HepG2 (cell line): ENCODE measurements around the gene PRKD2. TPM values are rescaled to one million over a fixed set of nuclear protein-coding genes. Genes with fewer than 3 reads are reported as not detected.

ENCODE experiments used
- ATF3 ChIP-seq: sonication (generic); formaldehyde crosslinking; IDR thresholded peaks from 2 replicates; pipeline ENCODE4 v1.4.0; 2020; ENCODE audit warnings: missing genetic modification reagents
- CEBPB ChIP-seq: IDR thresholded peaks from 2 replicates; pipeline ENCODE4 v1.6.1; 2011; ENCODE audit warnings: low read depth, low read length, improper control_type of control experiment, borderline replicate concordance
- CEBPG ChIP-seq: IDR thresholded peaks from 2 replicates; pipeline ENCODE4 v1.6.1; 2016
- CENPT ChIP-seq: sonication (generic); formaldehyde crosslinking; IDR thresholded peaks from 2 replicates; pipeline ENCODE4 v1.8.0; 2022; ENCODE audit warnings: low read depth, mild to moderate bottlenecking, moderate library complexity, missing genetic modification reagents
- E2F5 ChIP-seq: sonication (generic); formaldehyde crosslinking; conservative IDR thresholded peaks from 2 replicates; pipeline ENCODE4 v1.4.0; 2020; ENCODE audit warnings: missing genetic modification reagents
- GFI1 ChIP-seq: sonication (generic); formaldehyde crosslinking; IDR thresholded peaks from 2 replicates; pipeline ENCODE4 v1.5.0; 2020; ENCODE audit warnings: missing genetic modification reagents, mild to moderate bottlenecking, borderline replicate concordance
- KIAA2018 ChIP-seq: sonication (generic); formaldehyde crosslinking; IDR thresholded peaks from 2 replicates; pipeline ENCODE4 v1.5.0; 2020; ENCODE audit warnings: mild to moderate bottlenecking, missing genetic modification reagents, borderline replicate concordance
- NCOA1 ChIP-seq: sonication (generic); formaldehyde crosslinking; IDR thresholded peaks from 2 replicates; pipeline ENCODE4 v1.9.0; 2021; ENCODE audit warnings: missing genetic modification reagents
- RFX3 ChIP-seq: IDR thresholded peaks from 2 replicates; pipeline ENCODE4 v1.6.1; 2016; ENCODE audit warnings: missing biosample characterization, missing genetic modification reagents
- SP1 ChIP-seq, 2 experiments: fragments of 450-650 bp in 1 of 2; sonication (generic) in 1 of 2; formaldehyde crosslinking in 1 of 2; IDR thresholded peaks; 2 replicates each; pipeline versions ENCODE4 v1.4.0 to v1.6.1; 2016 to 2020; ENCODE audit warnings: missing genetic modification reagents in 1 of 2
- THAP8 ChIP-seq: sonication (generic); formaldehyde crosslinking; IDR thresholded peaks from 2 replicates; pipeline ENCODE4 v1.5.1; 2020; ENCODE audit warnings: missing genetic modification reagents, mild to moderate bottlenecking, borderline replicate concordance
- U2AF2 ChIP-seq: fragments of 200-400 bp; formaldehyde crosslinking; IDR thresholded peaks from 2 replicates; pipeline ENCODE4 v1.6.1; 2017; ENCODE audit warnings: low read depth, mild to moderate bottlenecking, low read length
- ZBTB21 ChIP-seq: sonication (generic); formaldehyde crosslinking; IDR thresholded peaks from 2 replicates; pipeline ENCODE4 v1.4.0; 2020; ENCODE audit warnings: missing genetic modification reagents
- ZBTB44 ChIP-seq: sonication (generic); formaldehyde crosslinking; IDR thresholded peaks from 2 replicates; pipeline ENCODE4 v1.4.0; 2020; ENCODE audit warnings: missing genetic modification reagents
- ZNF569 ChIP-seq: sonication (generic); formaldehyde crosslinking; IDR thresholded peaks from 2 replicates; pipeline ENCODE4 v1.5.0; 2020; ENCODE audit warnings: mild to moderate bottlenecking, missing genetic modification reagents, moderate library complexity, borderline replicate concordance
- ZNF772 ChIP-seq: sonication (generic); formaldehyde crosslinking; IDR thresholded peaks from 2 replicates; pipeline ENCODE4 v1.5.0; 2020; ENCODE audit warnings: mild to moderate bottlenecking, missing genetic modification reagents
- ZNF773 ChIP-seq: sonication (generic); formaldehyde crosslinking; IDR thresholded peaks from 2 replicates; pipeline ENCODE4 v1.4.0; 2020; ENCODE audit warnings: missing genetic modification reagents, borderline replicate concordance
- ZSCAN30 ChIP-seq: sonication (generic); formaldehyde crosslinking; IDR thresholded peaks from 2 replicates; pipeline ENCODE4 v1.5.0; 2020; ENCODE audit warnings: mild to moderate bottlenecking, missing genetic modification reagents
- polyA plus RNA-seq, 8 experiments: library from polyadenylated mRNA; depleted of rRNA in 3 of 8; stranded (reverse) in 7 of 8; unstranded in 1 of 8; fragments of >200 nt; fragmentation: Illumina TruSeq in 4 of 8; extraction: Trizol in 4 of 8; gene quantifications; 2 replicates each; pipeline versions ENCODE4 v1.2.1 to v1.2.3, GENCODE V29; 2011 to 2016; ENCODE audit warnings: low read depth in 4 of 8, missing spikeins in 1 of 8, mixed read lengths in 1 of 8; ENCODE audit not compliant: insufficient read depth in 1 of 8
- total RNA-seq, 5 experiments: library from RNA; depleted of rRNA; stranded (reverse); fragments of >200 nt; fragmentation: Illumina TruSeq; extraction: Trizol; gene quantifications; 2 replicates each; pipeline ENCODE4 v1.2.3, GENCODE V29; 2016; ENCODE audit warnings: low read depth in 1 of 5

The PRKD2 gene
- total and polyA plus RNA-seq, 2 of the 13 experiments (the other 11 are each of a cell fraction or from before 2014, with no cell fraction given): 6.7 to 7.3 TPM

GRCh38 chr19:46661020-46661731 lies 55.7 kb downstream of the PRKD2 start, which contains the start of gene DACT3 (continued):
- TF ChIP-seq ZBTB44: no peak
- no peak for TF ChIP-seq ATF3 (CRISPR knock-in tag)
- TF ChIP-seq CEBPG (CRISPR knock-in tag): 0 out of 2 replicates have a peak, but pooled peaks have one; percentile 26
- TF ChIP-seq THAP8 (CRISPR knock-in tag): no peak
- no peak for TF ChIP-seq ZNF772 (CRISPR knock-in tag)
- TF ChIP-seq E2F5 (CRISPR knock-in tag): no peak
- no peak for TF ChIP-seq CENPT (CRISPR knock-in tag)
- no peak for TF ChIP-seq KIAA2018 (CRISPR knock-in tag)
- TF ChIP-seq U2AF2: no peak
- TF ChIP-seq RFX3 (CRISPR knock-in tag): no peak
- TF ChIP-seq SP1 (IDR thresholded peaks at IDR 0.05): 0 out of 2 replicates have a peak, but pooled peaks have one; percentile 41
- TF ChIP-seq SP1 (CRISPR knock-in tag; IDR thresholded peaks at IDR 0.05): peak; percentile 96
- no peak for TF ChIP-seq ZNF773
- no peak for TF ChIP-seq ZBTB21 (CRISPR knock-in tag)
- no peak for TF ChIP-seq GFI1
- no peak for TF ChIP-seq ZNF569 (CRISPR knock-in tag)
- TF ChIP-seq NCOA1: no peak
- TF ChIP-seq ZSCAN30 (CRISPR knock-in tag): no peak
- TF ChIP-seq CEBPB: no peak; the same call in 1 of the 2 replicates
